Endodermal cell (in vitro differentiated cells): ENCODE measurements around the gene ABCB9. TPM values are rescaled to one million over a fixed set of nuclear protein-coding genes. Genes with fewer than 3 reads are reported as not detected.
A peak's percentile ranks its signal among the peaks of the same experiment; 100 is the strongest.

Source experiments
- DNase-seq: peaks from one replicate; pipeline ENCODE4 v3.0.0-alpha.2; 2017
- H3K27ac ChIP-seq: 2 replicates; pipeline ENCODE4 v1.5.1; 2013; ENCODE audit warnings: mild to moderate bottlenecking, low read depth, low read length, moderate library complexity
- H3K27me3 ChIP-seq: 2 replicates; pipeline ENCODE4 v1.6.1; 2013; ENCODE audit warnings: mild to moderate bottlenecking, low read length, moderate library complexity; ENCODE audit not compliant: insufficient read depth, control insufficient read depth, poor library complexity, severe bottlenecking
- H3K36me3 ChIP-seq: 2 replicates; pipeline ENCODE4 v1.7.0; 2013; ENCODE audit warnings: mild to moderate bottlenecking, low read length, moderate library complexity; ENCODE audit not compliant: control insufficient read depth, insufficient read depth
- H3K4me1 ChIP-seq: one replicate; pipeline ENCODE4 v1.7.0; 2013; ENCODE audit warnings: low read length; ENCODE audit not compliant: control insufficient read depth, insufficient read depth
- H3K4me3 ChIP-seq: 2 replicates; pipeline ENCODE4 v1.5.1; 2013; ENCODE audit warnings: mild to moderate bottlenecking, low read length, moderate library complexity
- H3K9ac ChIP-seq: 2 replicates; pipeline ENCODE4 v1.6.1; 2013; ENCODE audit warnings: mild to moderate bottlenecking, low read length, moderate library complexity; ENCODE audit not compliant: poor library complexity, severe bottlenecking; ENCODE audit errors: extremely low read depth
- H3K9me3 ChIP-seq: 2 replicates; pipeline ENCODE4 v1.6.1; 2013; ENCODE audit warnings: mild to moderate bottlenecking, low read length, moderate library complexity; ENCODE audit not compliant: control insufficient read depth
- H3K27ac Mint-ChIP-seq: 2 replicates; pipeline ENCODE4 v1.8.0; 2020; ENCODE audit warnings: mixed read lengths
- H3K27me3 Mint-ChIP-seq: 2 replicates; pipeline ENCODE4 v1.8.0; 2021; ENCODE audit warnings: mild to moderate bottlenecking, mixed read lengths; ENCODE audit not compliant: insufficient read depth
- H3K36me3 Mint-ChIP-seq: 2 replicates; pipeline ENCODE4 v1.8.0; 2020; ENCODE audit warnings: low read depth, mixed read lengths
- H3K4me1 Mint-ChIP-seq: 2 replicates; pipeline ENCODE4 v1.8.0; 2020; ENCODE audit warnings: mixed read lengths
- H3K4me3 Mint-ChIP-seq: 2 replicates; pipeline ENCODE4 v1.8.0; 2020; ENCODE audit warnings: mild to moderate bottlenecking, moderate library complexity, mixed read lengths
- H3K9me3 Mint-ChIP-seq: 2 replicates; pipeline ENCODE4 v1.8.0; 2020; ENCODE audit warnings: mild to moderate bottlenecking, mixed read lengths
- WGBS, 2 experiments: methylation state at CpG; one replicate each; pipeline versions ENCODE4 v1.1.5 to v1.1.7; 2013; ENCODE audit warnings: missing lambda C conversion rate in 2 of 2, mixed read lengths in 1 of 2; ENCODE audit not compliant: insufficient coverage in 1 of 2, insufficient read length in 1 of 2; 5-methylcytosine and 5-hydroxymethylcytosine counted together
- total RNA-seq, 2 donors: library from RNA; stranded (reverse); fragmentation: NEBNext Ultra II Directional in 1 of 2; extraction: Animal tissue kit (Norgen Biotek cat#: 25700) in 1 of 2; gene quantifications; 2 replicates in 1 of 2; 3 replicates in 1 of 2; pipeline ENCODE4 v1.2.1, GENCODE V29; 2021
- TF ChIP-seq, protein P1 (sequence below): fragments of 200-600 bp; sonication (generic); conservative IDR thresholded peaks from 2 replicates; pipeline ENCODE4 v1.5.0; 2021; ENCODE audit warnings: antibody characterized with exemption, mild to moderate bottlenecking

The ABCB9 gene
- total RNA-seq, 2 donors from 2014 or later: 5.4 to 6.0 TPM

DNA sequence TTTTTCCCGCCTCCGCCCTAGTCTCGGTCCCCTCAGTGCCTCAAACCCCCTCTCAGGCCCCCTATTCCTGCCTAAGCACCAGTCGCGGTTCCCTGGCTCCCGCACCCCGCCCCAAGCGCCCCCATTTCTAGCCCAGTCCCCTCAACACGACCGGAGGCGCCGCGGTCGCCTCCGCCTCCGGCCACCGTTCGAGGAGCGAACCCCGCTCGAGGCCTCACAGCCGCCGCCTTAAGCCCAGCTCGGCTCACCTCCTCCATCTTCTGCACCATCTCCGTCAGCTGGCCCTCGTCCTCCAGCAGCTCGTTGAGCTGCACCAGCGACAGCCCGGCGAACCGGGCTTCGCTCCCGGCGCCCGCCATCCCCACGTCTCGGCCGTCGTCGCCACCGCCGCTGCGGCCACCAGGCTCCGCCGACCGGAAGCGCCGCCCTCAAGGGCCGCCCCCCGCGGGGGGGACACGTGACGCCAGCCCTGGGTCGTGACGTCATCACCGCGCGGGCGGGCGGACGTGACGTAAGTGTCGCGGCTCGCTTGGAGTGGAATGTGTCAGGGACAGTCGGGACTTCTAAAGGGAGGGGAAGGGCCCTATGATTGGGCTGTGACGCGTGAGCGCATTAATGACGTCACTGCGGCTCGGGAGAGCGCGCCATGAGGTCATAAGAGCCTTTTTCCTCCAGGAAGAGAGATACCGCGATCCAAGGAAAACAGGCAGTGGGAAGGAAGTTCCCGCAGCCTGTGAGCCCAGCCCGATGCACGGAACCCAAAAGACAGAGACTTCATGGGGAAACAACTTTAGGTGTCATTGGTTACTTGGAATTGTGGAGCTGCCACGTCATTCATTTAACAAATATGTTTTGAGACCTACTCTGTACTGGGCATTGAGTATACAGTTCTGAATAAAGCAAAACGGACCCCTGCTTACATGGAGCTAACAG is 70.3 kb downstream of the ABCB9 start, which contains the start of gene VPS37B:
Gene VPS37B (minus strand): TSS at position 421 of the 933 bp plus-strand sequence. CDS start 62 bp downstream, at position 359.
- peak within 1 kb of the TSS; percentile 19 for H3K27ac ChIP-seq
- H3K27ac Mint-ChIP-seq: peak within 1 kb of the TSS; percentile 92

DNA sequence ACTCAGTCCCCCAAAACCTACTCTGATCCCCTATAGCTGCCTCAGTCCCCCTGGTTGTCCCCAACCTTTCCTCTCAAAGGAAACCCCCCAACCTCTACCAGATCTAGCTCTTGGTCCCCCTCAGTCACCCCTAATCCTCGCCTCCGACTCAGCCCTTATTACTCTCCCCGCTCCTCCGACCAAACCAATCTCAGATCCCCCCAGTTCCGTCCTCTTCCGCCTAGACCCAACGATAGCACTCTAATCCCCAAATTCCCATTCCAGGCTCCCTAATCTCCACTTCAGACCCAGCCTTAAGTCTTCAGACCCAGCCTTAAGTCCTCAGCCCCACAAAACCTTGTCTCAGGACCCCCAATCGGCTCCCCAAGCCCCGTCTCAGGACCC is 71.0 kb downstream of the ABCB9 start:
- Mint-ChIP-seq H3K4me3 (peak overlapping the region; percentile 87), H3K9me3 (peaks cover 7% of the 10 kb centered on the region), H3K27ac (peak overlapping the region; percentile 92), H3K27me3 (peaks cover 44% of the 10 kb centered on the region), H3K36me3 (no peaks in the 10 kb centered on the region), H3K4me1 (peaks cover 36% of the 10 kb centered on the region)
- H3K27me3 ChIP-seq: peaks cover 5% of the 10 kb centered on the region
- H3K9me3 ChIP-seq: no peaks in the 10 kb centered on the region
- H3K4me3 ChIP-seq: peak overlapping the region; percentile 89
- H3K9ac ChIP-seq: peak overlapping the region; percentile 94
- 23 to 75% methylated on average over 6 to 9 of the region's 9 CpGs for WGBS, 2 experiments
- no peak for DNase-seq
- H3K27ac ChIP-seq: no peak overlapping the region
- H3K4me1 ChIP-seq: peaks cover 8% of the 10 kb centered on the region
- TF ChIP-seq, protein P1, sequence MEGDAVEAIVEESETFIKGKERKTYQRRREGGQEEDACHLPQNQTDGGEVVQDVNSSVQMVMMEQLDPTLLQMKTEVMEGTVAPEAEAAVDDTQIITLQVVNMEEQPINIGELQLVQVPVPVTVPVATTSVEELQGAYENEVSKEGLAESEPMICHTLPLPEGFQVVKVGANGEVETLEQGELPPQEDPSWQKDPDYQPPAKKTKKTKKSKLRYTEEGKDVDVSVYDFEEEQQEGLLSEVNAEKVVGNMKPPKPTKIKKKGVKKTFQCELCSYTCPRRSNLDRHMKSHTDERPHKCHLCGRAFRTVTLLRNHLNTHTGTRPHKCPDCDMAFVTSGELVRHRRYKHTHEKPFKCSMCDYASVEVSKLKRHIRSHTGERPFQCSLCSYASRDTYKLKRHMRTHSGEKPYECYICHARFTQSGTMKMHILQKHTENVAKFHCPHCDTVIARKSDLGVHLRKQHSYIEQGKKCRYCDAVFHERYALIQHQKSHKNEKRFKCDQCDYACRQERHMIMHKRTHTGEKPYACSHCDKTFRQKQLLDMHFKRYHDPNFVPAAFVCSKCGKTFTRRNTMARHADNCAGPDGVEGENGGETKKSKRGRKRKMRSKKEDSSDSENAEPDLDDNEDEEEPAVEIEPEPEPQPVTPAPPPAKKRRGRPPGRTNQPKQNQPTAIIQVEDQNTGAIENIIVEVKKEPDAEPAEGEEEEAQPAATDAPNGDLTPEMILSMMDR: no peak
- no peaks in the 10 kb centered on the region for H3K36me3 ChIP-seq

More for the DNA sequence above, 70.3 kb downstream of the ABCB9 start, which contains the start of gene VPS37B:
- DNase-seq: peak; percentile 93
- Mint-ChIP-seq H3K9me3 (peaks cover 7% of the 10 kb centered on the region), H3K4me3 (peak within 1 kb of the TSS; percentile 87), H3K27me3 (peaks cover 44% of the 10 kb centered on the region), H3K36me3 (no peaks in the 10 kb centered on the region), H3K4me1 (peaks cover 31% of the 10 kb centered on the region)
- Histone ChIP-seq H3K4me1 (peaks cover 8% of the 10 kb centered on the region), H3K27me3 (peaks cover 5% of the 10 kb centered on the region), H3K4me3 (peak within 1 kb of the TSS; percentile 89), H3K9me3 (no peaks in the 10 kb centered on the region), H3K9ac (peak within 1 kb of the TSS; percentile 94), H3K36me3 (no peaks in the 10 kb centered on the region)
- 16 to 75% methylated on average over 16 to 81 of the region's 81 CpGs for WGBS, 2 experiments
- TF ChIP-seq, protein P1: no peak

DNA sequence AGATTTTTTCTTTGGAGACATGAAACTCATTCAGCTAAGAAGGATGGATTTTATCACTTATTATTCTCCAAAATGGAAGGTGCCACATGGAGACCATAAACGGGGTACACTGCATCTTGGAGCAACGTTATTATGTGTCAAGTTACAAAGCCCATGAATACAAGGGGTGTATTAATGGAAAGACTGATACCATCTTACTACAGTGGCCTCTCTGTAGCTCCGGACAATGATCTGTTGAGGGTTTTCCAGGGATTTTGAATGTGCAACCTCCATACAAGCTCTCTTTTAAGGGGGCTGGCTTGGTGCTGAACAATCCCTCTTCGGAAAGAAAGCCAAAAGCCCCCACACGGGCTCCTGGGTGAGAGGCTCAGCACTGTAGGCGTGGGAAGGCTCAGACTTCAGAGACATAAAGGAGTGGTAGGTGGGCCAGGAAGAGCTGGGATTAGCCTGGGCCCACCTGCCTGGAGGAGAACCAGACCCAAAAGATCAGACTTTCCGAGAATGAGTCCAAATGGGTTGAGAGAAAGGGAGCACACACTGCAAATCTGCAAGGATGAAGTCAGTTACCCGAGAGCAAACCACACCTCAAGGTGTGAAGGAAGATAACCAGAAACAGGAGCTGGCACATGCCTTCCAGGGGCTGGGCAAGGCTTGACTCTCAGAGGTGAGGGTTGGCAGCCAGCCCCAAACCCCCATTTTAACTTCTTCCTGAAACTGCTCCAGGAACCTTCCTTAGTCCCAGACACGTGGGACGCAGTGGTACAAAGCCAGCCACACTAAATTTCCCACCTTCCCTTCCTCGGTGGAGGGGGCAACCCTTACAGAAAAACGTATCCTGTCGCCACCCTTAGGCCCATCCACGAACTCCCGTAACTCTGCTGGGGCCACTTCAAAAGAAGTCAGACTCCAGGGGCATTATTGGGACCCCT is 71.8 kb downstream of the ABCB9 start:
- H3K4me3 Mint-ChIP-seq: peak overlapping the region; percentile 87
- peak overlapping the region; percentile 92 for H3K27ac Mint-ChIP-seq
- Histone ChIP-seq H3K27ac (no peak overlapping the region), H3K9ac (peak overlapping the region; percentile 94), H3K27me3 (peaks cover 5% of the 10 kb centered on the region), H3K4me1 (peaks cover 8% of the 10 kb centered on the region), H3K36me3 (no peaks in the 10 kb centered on the region), H3K9me3 (no peaks in the 10 kb centered on the region), H3K4me3 (peak overlapping the region; percentile 89)
- WGBS, 2 experiments: 76 to 87% methylated on average over 13 to 15 of the region's 15 CpGs
- H3K36me3 Mint-ChIP-seq: no peaks in the 10 kb centered on the region
- peaks cover 7% of the 10 kb centered on the region for H3K9me3 Mint-ChIP-seq
- TF ChIP-seq, protein P1: no peak
- H3K27me3 Mint-ChIP-seq: peaks cover 44% of the 10 kb centered on the region
- no peak for DNase-seq
- H3K4me1 Mint-ChIP-seq: peaks cover 36% of the 10 kb centered on the region
